Measurements from ENCODE around the gene PARVA. TPM values are rescaled to one million over a fixed set of nuclear protein-coding genes. Genes with fewer than 3 reads are reported as not detected.

The PARVA gene
- polyA plus RNA-seq, 3 donors: not detected

DNA sequence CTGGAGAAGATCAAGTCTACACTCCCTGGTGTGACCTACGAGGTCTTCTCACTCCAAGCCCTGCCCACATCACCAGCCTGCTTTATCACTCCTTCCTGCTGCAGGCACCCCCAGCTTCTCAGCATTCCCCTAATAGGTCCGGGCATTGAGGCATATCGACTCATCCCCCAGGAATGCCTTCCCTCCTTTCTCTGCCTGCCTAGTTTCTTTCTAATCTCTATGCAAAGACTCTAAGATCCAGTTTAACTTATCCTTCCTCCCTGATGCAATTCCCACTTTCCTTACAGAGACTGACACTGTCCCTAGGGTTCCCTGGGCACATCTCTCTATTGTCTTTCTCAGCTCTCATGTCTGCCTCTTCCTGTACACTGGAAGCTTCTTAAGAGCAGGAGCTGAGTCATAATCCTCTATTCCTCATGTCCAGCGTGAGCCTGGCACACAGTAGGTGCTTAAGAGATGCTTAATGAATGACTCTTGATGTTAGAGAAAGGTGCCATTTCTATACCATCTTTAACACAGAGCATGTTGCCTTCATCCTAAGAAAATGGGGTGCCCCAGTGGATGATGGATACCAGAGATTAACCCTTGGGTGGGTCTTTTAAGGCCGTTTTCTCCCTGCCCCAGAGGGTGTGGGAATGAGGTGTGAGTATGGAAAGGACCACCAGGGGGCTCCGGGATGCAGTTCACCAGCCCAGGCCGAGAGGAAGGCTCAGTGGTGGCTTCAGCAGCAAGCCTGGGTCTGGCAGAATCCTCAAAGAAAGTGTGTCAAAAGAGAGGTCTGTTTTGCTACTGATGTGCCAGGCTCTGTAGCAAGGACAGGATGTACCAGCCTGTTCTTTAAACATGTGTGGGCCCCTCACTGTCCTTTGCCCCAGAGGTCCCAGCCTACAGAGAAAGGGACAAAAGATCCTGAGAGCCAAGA lies 34.7 kb downstream of the PARVA start:
- H3K27me3 Mint-ChIP-seq (ENCODE audit: low read depth in 3 of 3): peaks cover 6 to 10% (median 7%) of the 10 kb centered on the region in 3 donors
- TF ChIP-seq, protein P1, sequence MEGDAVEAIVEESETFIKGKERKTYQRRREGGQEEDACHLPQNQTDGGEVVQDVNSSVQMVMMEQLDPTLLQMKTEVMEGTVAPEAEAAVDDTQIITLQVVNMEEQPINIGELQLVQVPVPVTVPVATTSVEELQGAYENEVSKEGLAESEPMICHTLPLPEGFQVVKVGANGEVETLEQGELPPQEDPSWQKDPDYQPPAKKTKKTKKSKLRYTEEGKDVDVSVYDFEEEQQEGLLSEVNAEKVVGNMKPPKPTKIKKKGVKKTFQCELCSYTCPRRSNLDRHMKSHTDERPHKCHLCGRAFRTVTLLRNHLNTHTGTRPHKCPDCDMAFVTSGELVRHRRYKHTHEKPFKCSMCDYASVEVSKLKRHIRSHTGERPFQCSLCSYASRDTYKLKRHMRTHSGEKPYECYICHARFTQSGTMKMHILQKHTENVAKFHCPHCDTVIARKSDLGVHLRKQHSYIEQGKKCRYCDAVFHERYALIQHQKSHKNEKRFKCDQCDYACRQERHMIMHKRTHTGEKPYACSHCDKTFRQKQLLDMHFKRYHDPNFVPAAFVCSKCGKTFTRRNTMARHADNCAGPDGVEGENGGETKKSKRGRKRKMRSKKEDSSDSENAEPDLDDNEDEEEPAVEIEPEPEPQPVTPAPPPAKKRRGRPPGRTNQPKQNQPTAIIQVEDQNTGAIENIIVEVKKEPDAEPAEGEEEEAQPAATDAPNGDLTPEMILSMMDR (IDR thresholded peaks at IDR 0.05): peak; percentile 27
- no peaks in the 10 kb centered on the region for H3K36me3 Mint-ChIP-seq
- Histone ChIP-seq H3K4me3 (replicated peaks in 1 of 3; ENCODE audit: low read depth in 2 of 3, low read length in 3 of 3) (no peak overlapping the region), H3K79me2 (ENCODE audit: insufficient read depth, low read length) (no peaks in the 10 kb centered on the region), H3K4me1 (ENCODE audit: control insufficient read depth in 1 of 2, insufficient read depth in 2 of 2, low read length in 2 of 2) (no peaks in the 10 kb centered on the region), H2AFZ (ENCODE audit: insufficient read depth, low read depth, low read length, poor library complexity, severe bottlenecking) (no peak overlapping the region), H3K27me3 (ENCODE audit: control insufficient read depth in 2 of 2, insufficient read depth in 2 of 2, low read length in 2 of 2) (no peaks in the 10 kb centered on the region), H3K9ac (ENCODE audit: insufficient read depth, low read length, poor library complexity, severe bottlenecking) (no peak overlapping the region), H3K4me2 (replicated peaks; ENCODE audit: extremely low read depth, low read length, poor library complexity, severe bottlenecking) (no peak overlapping the region), H3K27ac (ENCODE audit: low read depth in 1 of 2, low read length in 2 of 2) (no peak overlapping the region), H3K36me3 (replicated peaks in 1 of 2; ENCODE audit: control insufficient read depth in 1 of 2, insufficient read depth in 2 of 2, low read length in 2 of 2) (no peaks in the 10 kb centered on the region), H4K20me1 (ENCODE audit: insufficient read depth, low read length) (no peaks in the 10 kb centered on the region), H3K9me3 (replicated peaks in 1 of 2; ENCODE audit: control insufficient read depth in 1 of 2, insufficient read depth in 1 of 2, low read length in 2 of 2) (no peaks in the 10 kb centered on the region)
- H3K27ac Mint-ChIP-seq: no peak overlapping the region
- H3K4me3 Mint-ChIP-seq: no peak overlapping the region
- WGBS (ENCODE audit: insufficient coverage): 39% methylated on average over 6 of the region's 7 CpGs
- no peak for DNase-seq
- no peaks in the 10 kb centered on the region for H3K4me1 Mint-ChIP-seq
- intact Hi-C loops (cut with micrococcal nuclease): loop anchor here in 1 of 2 donors (10.0 kb wide), 1 partner anchor 483 kb away; no protein-coding TSS in a partner anchor
- no peaks in the 10 kb centered on the region for H3K9me3 Mint-ChIP-seq

DNA sequence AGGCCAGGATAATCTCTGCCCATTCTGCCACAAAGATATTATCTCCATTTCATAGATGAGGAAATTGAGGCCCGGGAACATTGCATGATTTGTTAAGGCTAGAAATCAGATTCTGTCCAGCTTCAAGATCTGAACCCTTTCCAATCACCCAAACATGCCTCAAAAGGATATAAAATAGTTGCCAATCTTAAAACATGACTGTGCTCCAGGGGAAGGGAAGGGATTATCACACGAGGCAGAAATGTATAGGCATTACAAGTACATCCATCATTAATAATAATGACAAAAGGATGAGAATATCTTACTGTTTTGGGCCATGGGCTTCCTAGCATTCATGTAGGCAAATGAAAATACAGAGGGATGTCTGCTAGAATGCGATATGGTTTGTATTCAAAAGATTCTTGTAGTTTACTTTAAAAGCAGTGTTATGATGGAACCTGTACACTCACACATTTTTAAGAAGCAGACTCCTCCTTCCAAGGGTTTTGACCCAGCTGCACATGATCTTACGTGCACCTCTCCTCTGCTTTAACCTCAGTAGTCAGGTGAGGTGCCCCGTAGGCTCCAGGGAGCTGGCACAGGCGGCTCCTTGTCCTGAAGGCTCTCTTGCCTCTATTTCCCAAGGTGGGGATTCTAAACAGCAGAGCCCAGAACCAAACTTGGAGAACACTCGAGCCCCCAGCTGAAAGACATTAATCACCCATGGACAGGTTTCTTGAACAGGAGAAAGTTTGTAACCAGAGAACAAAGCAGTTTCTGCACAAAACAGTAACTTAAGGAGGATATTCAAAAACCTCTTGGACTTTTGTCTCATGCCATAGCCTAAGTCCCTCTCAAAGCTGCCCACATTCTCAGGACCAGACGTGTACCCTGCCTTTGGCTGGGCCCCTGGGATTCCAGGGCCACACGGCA lies 36.0 kb downstream of the PARVA start:
- H3K36me3 ChIP-seq (replicated peaks in 1 of 2; ENCODE audit: control insufficient read depth in 1 of 2, insufficient read depth in 2 of 2, low read length in 2 of 2): no peaks in the 10 kb centered on the region
- Mint-ChIP-seq H3K9me3 (peaks cover 0 to 6% (median 0%) of the 10 kb centered on the region in 7 donors), H3K27ac (no peak overlapping the region), H3K27me3 (ENCODE audit: low read depth in 3 of 3) (peaks cover 5 to 10% (median 9%) of the 10 kb centered on the region in 3 donors), H3K4me1 (no peaks in the 10 kb centered on the region), H3K4me3 (no peak overlapping the region), H3K36me3 (no peaks in the 10 kb centered on the region)
- TF ChIP-seq, protein P1 (IDR thresholded peaks at IDR 0.05): no peak
- WGBS (ENCODE audit: insufficient coverage): 89% methylated on average over 4 of the region's 9 CpGs
- H4K20me1 ChIP-seq (ENCODE audit: insufficient read depth, low read length): no peaks in the 10 kb centered on the region
- no peak overlapping the region for H3K4me2 ChIP-seq (replicated peaks; ENCODE audit: extremely low read depth, low read length, poor library complexity, severe bottlenecking)
- H3K27me3 ChIP-seq (ENCODE audit: control insufficient read depth in 2 of 2, insufficient read depth in 2 of 2, low read length in 2 of 2): no peaks in the 10 kb centered on the region
- DNase-seq: no peak
- no peak overlapping the region for H3K4me3 ChIP-seq (replicated peaks in 1 of 3; ENCODE audit: low read depth in 2 of 3, low read length in 3 of 3)
- no peaks in the 10 kb centered on the region for H3K79me2 ChIP-seq (ENCODE audit: insufficient read depth, low read length)
- no peak overlapping the region for H3K9ac ChIP-seq (ENCODE audit: insufficient read depth, low read length, poor library complexity, severe bottlenecking)
- intact Hi-C loops (cut with micrococcal nuclease): loop anchor here in 1 of 2 donors (10.0 kb wide), 1 partner anchor 481 kb away; no protein-coding TSS in a partner anchor
- H2AFZ ChIP-seq (ENCODE audit: insufficient read depth, low read depth, low read length, poor library complexity, severe bottlenecking): no peak overlapping the region
- H3K4me1 ChIP-seq (ENCODE audit: control insufficient read depth in 1 of 2, insufficient read depth in 2 of 2, low read length in 2 of 2): no peaks in the 10 kb centered on the region
- H3K27ac ChIP-seq (ENCODE audit: low read depth in 1 of 2, low read length in 2 of 2): no peak overlapping the region
- H3K9me3 ChIP-seq (replicated peaks in 1 of 2; ENCODE audit: control insufficient read depth in 1 of 2, insufficient read depth in 1 of 2, low read length in 2 of 2): no peaks in the 10 kb centered on the region
